ENCODE measurements around the gene APC2.
"Not testable (repeated sequence)": the region's sequence is repeated elsewhere in the genome, so short reads cannot be mapped to it uniquely, and the experiment has no call there.

APC2 gene

DNA sequence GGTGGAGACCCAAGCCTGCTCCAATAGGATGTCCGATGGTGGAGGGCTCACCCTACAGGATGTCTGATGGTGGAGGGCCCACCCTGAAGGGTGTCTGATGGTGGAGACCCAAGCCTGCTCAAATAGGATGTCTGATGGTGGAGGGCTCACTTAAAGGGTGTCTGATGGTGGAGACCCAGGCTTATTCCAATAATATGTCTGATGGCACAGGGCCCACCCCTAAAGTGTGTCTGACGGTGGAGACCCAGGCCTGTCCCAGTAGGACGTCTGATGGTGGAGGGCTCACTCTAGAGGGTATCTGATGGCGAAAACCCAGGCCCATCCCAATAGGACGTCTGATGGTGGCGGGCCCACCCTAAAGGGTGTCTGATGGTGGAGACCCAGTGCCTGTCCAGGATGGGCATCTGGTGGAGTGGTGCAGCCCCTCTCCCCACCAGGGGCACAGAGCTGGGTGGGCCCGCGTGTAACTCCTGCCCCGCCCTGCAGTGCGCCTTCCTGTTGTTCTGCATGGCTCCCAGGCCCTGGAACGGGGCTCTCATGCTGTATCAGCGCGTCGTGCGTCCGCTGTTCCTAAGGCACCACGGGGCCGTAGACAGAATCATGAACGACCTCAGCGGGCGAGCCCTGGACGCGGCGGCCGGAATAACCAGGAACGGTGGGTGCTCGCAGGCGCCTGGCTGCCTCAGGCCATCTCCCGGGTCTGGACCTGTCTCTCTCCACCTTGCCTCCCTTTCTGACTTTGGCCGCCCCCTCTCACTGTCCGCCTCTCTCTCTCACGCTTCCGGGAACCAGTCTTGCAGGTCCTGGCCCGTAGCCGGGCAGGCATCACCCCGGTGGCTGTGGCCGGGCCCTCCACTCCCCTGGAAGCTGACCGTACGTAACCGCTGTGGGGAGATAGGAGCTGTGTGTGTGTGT, 46.1 kb downstream of the APC2 start:
- DNase-seq (ENCODE audit: low spot score) = no peak

DNA sequence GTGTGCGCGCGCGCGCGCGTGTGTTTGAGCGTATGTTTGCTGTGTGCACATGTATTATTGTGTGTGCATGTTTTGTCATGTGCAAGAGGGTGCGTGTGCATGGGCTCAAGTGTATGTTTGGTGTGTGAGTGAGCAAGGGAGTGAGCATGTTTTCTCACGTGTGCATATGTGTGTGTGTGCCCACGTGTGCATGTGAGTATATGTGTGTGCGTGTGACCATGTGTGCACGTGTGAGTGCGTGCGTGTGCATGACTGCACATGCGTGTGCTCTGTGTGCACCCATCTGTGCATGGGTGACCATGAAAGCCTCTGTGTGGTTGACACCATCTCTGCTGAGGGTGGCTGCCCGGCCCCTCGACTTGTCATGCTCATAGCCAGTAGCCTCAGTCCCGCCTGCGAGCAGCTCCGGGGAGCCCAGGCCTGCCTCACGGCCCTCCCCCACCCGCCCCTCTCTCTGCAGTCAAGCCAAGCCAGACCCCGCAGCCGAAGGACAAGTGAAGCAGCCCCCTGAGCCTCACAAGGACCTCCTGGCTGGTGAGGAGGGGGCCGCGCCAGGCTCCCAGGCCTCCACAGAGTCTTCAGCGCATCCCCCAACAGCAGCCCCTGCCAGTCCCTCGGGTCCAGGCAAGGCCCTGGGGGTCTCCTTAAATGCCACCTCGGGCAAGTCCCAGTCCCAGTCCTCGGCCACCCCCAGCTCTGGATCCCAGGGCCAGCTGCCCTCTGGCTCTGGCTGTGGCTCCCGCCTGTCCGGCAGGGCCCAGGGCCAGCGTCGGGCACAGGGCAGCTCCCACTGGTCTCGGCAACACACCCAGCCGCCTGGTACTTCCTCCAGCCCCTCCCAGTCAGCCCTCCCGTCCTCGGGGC, 47.0 kb downstream of the APC2 start:
- DNase-seq (ENCODE audit: low spot score) = no peak

GRCh38 chr19:1497578-1498235, 47.8 kb downstream of the APC2 start:
- DNase-seq (ENCODE audit: low spot score) = no peak

DNA sequence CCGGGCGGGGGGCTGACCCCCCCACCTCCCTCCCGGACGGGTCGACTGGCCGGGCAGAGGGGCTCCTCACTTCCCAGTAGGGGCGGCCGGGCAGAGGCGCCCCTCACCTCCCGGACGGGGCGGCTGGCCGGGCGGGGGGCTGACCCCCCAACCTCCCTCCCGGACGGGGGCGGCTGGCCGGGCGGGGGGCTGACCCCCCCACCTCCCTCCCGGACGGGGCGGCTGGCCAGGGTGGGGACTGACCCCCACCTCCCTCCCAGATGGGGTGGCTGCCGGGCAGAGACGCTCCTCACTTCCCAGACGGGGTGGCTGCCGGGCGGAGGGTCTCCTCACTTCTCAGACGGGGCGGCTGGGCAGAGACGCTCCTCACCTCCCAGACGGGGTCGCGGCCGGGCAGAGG, 49.3 kb downstream of the APC2 start:
- DNase-seq (ENCODE audit: low spot score) = not testable (repeated sequence)

DNA sequence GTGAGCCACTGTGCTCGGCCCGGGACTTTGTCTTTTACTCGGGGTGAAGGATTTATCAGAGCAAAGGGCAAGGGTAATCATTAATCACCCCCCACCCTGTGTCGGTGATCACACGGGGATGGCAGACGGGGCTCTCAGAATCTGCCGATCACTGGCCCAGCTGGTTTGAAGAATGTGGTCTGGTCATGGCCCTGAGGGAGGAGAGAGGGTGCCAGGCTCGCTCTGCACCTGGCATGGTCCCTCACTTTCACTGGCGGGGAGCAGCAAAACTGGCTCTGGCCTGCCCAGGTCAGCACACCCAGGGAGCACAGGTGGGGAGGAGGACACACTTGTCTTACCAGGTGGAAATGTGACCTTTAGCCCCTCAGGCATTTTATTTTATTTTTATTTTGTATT, 51.3 kb downstream of the APC2 start:
- no peak for DNase-seq (ENCODE audit: low spot score)

GRCh38 chr19:1502433-1503088, 52.6 kb downstream of the APC2 start:
- DNase-seq (ENCODE audit: low spot score) = no peak

DNA sequence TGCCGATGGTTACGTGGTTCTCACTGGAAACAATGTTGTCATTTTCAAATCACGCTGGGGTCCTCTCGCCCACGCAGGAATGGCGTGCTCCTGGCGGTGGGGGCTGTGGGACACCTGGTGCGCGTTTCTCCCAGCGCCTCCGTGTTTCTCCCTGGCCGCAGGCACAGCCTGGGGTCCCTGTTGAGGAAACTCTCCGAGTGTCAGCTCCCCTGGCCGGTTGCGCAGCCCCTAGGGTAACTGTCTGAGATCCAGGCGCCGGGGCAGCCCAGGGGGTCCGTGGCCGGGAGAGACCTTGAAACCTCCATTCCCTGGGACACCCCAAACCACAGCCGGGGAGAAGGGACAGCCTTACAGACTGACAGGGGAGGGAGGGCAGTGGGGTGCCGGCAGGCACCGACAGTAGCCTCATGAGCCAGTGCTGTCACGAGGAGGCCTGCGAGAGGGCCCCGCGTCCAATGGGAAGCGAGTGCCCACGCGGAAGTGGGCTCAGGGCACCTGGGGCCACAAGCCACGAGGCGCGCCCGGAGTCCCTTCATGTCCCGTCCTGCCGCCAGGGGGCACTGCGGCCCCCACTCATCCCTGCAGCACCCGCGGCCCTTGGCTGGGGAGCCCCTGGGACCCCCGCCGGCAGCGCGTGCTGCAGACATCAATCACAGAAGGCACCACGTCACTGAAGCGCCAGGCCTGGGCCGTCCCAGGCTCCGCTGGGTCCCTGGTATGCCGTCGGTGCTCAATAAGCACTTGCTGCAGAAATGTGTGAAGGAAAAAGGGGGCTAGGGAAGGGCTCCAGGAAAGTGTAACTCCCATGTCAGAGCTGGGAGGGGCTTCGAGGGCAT, 53.4 kb downstream of the APC2 start:
- peak; percentile 83 for DNase-seq (ENCODE audit: low spot score)

- DNase-seq (ENCODE audit: low spot score) = no peak
These were observed 54.2 kb downstream of the APC2 start for GRCh38 chr19:1503925-1504773.

DNA sequence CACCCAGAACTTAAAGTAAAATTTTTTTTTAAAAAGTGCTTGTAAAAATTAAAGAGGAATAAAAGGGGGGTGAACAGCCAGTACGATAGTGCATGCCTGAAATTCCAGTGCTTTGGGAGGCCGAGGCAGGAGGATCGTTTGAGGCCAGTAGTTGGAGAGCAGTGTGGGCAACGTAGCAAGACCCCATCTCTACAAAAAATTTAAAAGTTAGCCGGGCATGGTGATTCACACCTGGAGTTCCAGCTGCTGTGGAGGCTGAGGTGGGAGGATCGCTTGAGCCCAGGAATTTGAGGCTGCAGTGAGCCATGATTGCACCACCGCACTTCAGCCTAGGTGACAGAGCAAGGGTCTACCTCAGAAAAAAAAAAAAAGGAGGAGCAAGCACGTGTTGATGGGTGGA, 55.1 kb downstream of the APC2 start:
- no peak for DNase-seq (ENCODE audit: low spot score)

DNA sequence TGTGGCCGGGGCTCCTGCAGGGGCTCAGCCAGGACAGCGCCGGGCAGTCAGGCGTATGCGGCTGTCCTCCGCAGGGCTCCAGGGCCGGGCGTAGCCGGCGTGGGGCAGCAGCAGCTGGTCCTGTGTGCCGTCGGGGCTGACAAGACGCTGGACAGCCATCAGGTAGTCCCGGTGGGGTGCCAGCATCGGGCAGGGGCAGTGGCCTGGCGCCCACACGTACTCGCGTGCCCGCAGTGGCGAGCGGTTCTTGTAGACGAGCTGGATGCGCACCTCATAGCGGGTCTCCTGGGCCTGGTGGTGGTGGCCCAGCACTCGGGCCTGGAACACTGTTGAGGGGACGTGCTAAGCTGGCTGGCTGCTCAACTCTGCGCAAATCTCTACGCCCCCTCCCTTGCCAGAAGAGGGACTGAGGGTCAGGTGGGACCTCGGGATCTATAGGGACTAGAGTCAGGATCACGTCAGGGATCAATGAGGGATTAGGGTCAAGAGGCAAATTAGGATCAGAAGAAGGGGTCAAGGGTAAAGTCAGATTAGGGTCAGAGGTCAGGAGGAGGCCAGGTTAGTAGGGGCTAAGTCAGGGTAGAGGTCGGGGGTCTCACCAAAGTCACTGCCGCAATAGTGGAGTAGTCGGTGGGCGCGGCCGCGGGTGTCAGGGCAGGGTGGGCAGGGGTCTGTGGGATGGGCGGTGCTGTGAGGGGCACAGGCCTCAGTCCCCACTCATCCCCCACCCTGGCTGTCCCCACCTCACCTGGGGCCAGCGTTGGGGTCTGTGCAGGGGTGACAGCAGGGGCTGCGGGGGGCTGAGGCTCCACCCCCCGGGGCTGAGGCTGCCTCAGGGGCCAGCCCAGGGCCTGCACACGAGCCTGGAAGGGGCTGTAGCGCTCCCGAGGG, 56.3 kb downstream of the APC2 start:
- DNase-seq (ENCODE audit: low spot score) = no peak

DNA sequence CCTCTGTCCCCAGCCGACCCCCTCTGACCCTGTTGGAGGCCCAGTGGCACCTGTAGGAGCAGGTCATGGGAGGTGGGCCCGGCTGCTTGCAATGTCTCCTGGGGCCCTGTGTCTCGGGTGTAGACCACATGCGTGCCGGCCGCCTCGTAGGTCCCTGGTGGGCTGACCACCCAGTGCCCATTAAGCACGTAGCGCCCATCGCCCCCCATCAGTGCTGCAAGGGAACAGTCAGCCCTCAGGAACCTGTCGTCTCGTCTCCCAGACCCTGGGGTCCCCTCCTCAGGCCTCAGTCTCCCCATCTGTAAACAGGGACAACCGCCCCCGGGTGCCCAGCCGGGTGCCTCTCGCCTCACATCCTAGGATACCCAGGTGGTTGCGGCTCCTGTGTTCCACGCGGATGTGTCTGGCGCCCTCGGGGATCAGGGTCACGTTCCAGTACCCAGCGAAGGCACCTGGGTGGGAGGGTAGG, 57.3 kb downstream of the APC2 start:
- DNase-seq (ENCODE audit: low spot score) = no peak

- peak; percentile 98 for DNase-seq (ENCODE audit: low spot score)
These were observed 58.0 kb downstream of the APC2 start for GRCh38 chr19:1507763-1508506.

DNA sequence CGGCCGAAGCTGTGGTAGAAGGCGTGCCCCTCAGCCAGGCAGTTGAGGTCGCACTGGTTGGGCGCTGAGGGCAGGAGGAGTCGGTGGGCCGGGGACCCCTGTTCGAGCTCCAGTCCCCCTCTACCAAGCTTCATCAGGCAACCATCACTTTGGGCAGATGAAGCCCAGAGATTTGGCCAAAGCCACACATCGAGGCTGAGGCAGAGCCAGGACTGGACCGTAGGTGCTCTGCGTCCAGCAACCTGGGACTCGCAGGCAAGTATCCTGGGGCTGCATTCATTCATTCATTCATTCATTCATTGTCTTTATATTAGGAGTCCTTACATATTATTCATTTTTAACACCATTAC, 58.6 kb downstream of the APC2 start:
- DNase-seq (ENCODE audit: low spot score) = no peak

- DNase-seq (ENCODE audit: low spot score) = no peak
These were observed 59.9 kb downstream of the APC2 start for GRCh38 chr19:1509602-1510441.

GRCh38 chr19:1510442-1510806, 60.5 kb downstream of the APC2 start:
- DNase-seq (ENCODE audit: low spot score) = no peak

GRCh38 chr19:1510807-1511206, 60.9 kb downstream of the APC2 start:
- no peak for DNase-seq (ENCODE audit: low spot score)

All from D341Med (cell line).